BE2C (cell line): ENCODE data around the gene CHM.
"Not testable (repeated sequence)": the region's sequence is repeated elsewhere in the genome, so short reads cannot be mapped to it uniquely, and the experiment has no call there.

Experiments
- DNase-seq: peaks from one replicate; pipeline ENCODE4 v3.0.0-alpha.2; 2020
- H3K27me3 ChIP-seq: fragments of 250-450 bp; sonication (Bioruptor Pico); 2 replicates; pipeline ENCODE4 v1.5.1; 2020; ENCODE audit warnings: mild to moderate bottlenecking
- H3K36me3 ChIP-seq: fragments of 250-450 bp; sonication (Bioruptor Pico); 2 replicates; pipeline ENCODE4 v1.5.1; 2020; ENCODE audit warnings: mild to moderate bottlenecking
- H3K4me1 ChIP-seq: fragments of 250-450 bp; sonication (Bioruptor Pico); 2 replicates; pipeline ENCODE4 v1.5.1; 2020
- H3K4me3 ChIP-seq: 2 replicates; pipeline ENCODE4 v1.5.1; 2011; ENCODE audit warnings: low read depth, low read length
- H3K9me3 ChIP-seq: fragments of 250-450 bp; sonication (Bioruptor Pico); 2 replicates; pipeline ENCODE4 v1.5.1; 2020
- CTCF ChIP-seq: IDR thresholded peaks from 2 replicates; pipeline ENCODE4 v1.5.1; 2012; ENCODE audit warnings: mild to moderate bottlenecking, low read depth, low read length

CHM gene

GRCh38 chrX:85964744-85965143 is 82.6 kb downstream of the CHM start:
- Histone ChIP-seq H3K36me3 (no peaks in the 10 kb centered on the region), H3K9me3 (no peaks in the 10 kb centered on the region), H3K27me3 (no peaks in the 10 kb centered on the region), H3K4me3 (no peak overlapping the region), H3K4me1 (no peaks in the 10 kb centered on the region)
- no peak for TF ChIP-seq CTCF
- no peak for DNase-seq

DNA sequence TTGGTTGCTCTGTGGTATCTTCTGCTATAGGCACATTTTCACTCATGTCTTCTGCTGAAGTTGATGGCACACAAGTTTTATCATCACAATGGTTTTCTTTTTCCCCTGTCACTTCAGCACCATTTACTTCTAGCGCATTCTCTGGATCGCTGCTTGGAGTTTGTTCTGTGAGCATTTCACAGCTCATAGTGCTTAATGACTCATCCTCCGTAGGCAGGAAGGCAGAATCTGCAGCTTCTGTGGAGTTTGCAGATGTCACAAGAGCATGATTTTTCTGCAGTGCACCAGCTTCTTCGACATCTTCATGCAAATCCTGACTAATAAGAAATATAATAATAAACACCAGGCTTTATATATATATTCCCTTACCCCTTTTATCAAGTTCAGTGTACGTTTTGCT is 83.6 kb downstream of the CHM start:
- H3K36me3 ChIP-seq, result no peaks in the 10 kb centered on the region
- no peak overlapping the region for H3K4me3 ChIP-seq
- no peaks in the 10 kb centered on the region for H3K4me1 ChIP-seq
- no peak for TF ChIP-seq CTCF
- no peak for DNase-seq
- H3K27me3 ChIP-seq, result no peaks in the 10 kb centered on the region
- no peaks in the 10 kb centered on the region for H3K9me3 ChIP-seq

DNA sequence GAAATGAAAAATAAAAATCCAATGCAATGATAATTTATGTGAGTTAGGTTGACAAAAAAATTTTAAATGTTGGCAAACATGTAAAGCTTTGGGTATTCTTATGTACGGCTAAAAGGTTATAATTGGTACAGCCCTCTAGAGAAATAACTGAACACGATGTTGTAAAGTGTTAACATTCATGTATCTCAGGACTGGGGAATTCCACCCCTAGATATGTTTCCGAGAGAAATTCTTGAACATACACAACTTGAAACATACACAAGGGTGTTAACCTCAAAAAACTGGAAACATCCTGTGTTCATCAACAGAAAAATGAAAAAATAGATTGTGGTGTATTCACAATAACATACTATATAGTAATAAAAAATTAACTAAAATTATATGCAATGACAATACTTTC is 91.8 kb downstream of the CHM start:
- Histone ChIP-seq H3K36me3 (no peaks in the 10 kb centered on the region), H3K27me3 (no peaks in the 10 kb centered on the region), H3K9me3 (no peaks in the 10 kb centered on the region), H3K4me3 (no peak overlapping the region), H3K4me1 (no peaks in the 10 kb centered on the region)
- no peak for TF ChIP-seq CTCF
- DNase-seq, result no peak

DNA sequence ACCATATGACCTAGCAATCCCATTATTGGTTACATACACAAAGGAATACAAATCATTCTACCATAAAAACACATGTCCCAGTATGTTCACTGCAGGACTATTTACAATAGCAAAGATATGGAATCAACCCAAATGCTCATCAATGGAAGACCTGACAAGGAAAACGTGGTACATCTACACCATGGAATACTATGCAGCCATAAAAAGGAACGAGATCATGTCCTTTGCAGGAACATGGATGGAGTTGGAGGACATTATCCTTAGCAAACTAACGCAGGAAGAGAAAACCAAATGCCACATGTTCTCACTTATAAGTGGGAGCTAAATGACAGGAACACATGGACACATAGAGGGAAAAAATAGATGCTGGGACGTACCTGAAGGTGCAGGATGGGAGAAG is 102.6 kb downstream of the CHM start:
- H3K27me3 ChIP-seq, H3K4me3 ChIP-seq, H3K9me3 ChIP-seq, H3K36me3 ChIP-seq, DNase-seq, H3K4me1 ChIP-seq: not testable (repeated sequence)

- Histone ChIP-seq H3K27me3 (no peaks in the 10 kb centered on the region), H3K4me1 (no peaks in the 10 kb centered on the region), H3K9me3 (no peaks in the 10 kb centered on the region), H3K36me3 (no peaks in the 10 kb centered on the region; the same call in 1 of the 2 replicates), H3K4me3 (no peak overlapping the region)
- no peak for TF ChIP-seq CTCF
- no peak for DNase-seq
Observed at GRCh38 chrX:85941275-85941674, 106.1 kb downstream of the CHM start.

GRCh38 chrX:85939942-85940341 is 107.4 kb downstream of the CHM start:
- H3K4me3 ChIP-seq, H3K27me3 ChIP-seq, DNase-seq, H3K4me1 ChIP-seq, H3K9me3 ChIP-seq, H3K36me3 ChIP-seq: not testable (repeated sequence)

DNA sequence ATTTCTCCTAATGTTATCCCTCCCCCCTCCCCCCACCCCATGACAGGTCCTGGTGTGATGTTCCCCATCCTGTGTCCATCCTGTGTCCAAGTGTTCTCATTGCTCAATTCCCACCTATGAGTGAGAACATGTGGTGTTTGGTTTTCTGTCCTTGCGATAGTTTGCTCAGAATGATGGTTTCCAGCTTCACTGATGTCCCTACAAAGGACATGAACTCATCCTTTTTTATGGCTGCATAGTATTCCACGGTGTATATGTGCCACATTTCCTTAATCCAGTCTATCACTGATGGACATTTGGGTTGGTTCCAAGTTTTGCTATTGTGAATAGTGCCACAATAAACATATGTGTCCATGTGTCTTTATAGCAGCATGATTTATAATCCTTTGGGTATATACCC is 113.0 kb downstream of the CHM start:
- not testable (repeated sequence) for DNase-seq, H3K36me3 ChIP-seq, H3K27me3 ChIP-seq, H3K9me3 ChIP-seq, H3K4me1 ChIP-seq, H3K4me3 ChIP-seq

DNA sequence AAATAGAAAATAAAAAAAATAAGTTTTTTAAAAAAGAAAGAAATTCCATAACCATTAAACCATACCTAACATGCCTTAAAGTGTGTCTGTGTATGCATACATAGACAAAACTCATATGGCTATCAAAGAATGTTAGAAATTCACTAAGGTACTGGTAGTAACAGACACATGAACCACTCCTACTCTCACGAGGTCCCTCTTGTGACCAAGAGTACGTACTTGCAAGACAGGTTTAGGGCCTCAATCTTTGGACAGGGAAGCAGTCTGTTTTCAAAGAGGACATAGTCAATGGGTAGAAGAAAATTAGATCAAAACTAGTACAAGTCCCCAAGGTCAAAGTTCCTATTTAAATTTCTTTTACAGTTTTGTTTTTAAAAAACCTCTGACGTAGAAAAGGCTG is 117.3 kb downstream of the CHM start:
- Histone ChIP-seq H3K27me3 (no peaks in the 10 kb centered on the region), H3K36me3 (no peaks in the 10 kb centered on the region), H3K4me3 (no peak overlapping the region), H3K9me3 (no peaks in the 10 kb centered on the region), H3K4me1 (no peaks in the 10 kb centered on the region)
- TF ChIP-seq CTCF, result no peak
- DNase-seq, result no peak
